Ishikawa (cell line): Measurements from ENCODE around the gene MYEF2.

Source experiments
- CREB1 ChIP-seq: IDR thresholded peaks from 2 replicates; pipeline ENCODE4 v1.6.1; 2012; ENCODE audit warnings: low read depth
- EP300 ChIP-seq: IDR thresholded peaks from 2 replicates; pipeline ENCODE4 v1.6.1; 2012; ENCODE audit warnings: borderline replicate concordance
- MAX ChIP-seq: IDR thresholded peaks from 2 replicates; pipeline ENCODE4 v1.6.1; 2012
- NFIC ChIP-seq: IDR thresholded peaks from 2 replicates; pipeline ENCODE4 v1.6.1; 2012
- RAD21 ChIP-seq: IDR thresholded peaks from 2 replicates; pipeline ENCODE4 v1.6.1; 2012; ENCODE audit warnings: low read depth
- TAF1 ChIP-seq: IDR thresholded peaks from 2 replicates; pipeline ENCODE4 v1.6.1; 2012; ENCODE audit warnings: low read depth, mild to moderate bottlenecking
- TCF12 ChIP-seq: IDR thresholded peaks from 2 replicates; pipeline ENCODE4 v1.6.1; 2012; ENCODE audit warnings: low read depth
- USF1 ChIP-seq: IDR thresholded peaks from 2 replicates; pipeline ENCODE4 v1.6.1; 2012
- YY1 ChIP-seq: IDR thresholded peaks from 2 replicates; pipeline ENCODE4 v1.6.1; 2012; ENCODE audit warnings: low read depth
- TF ChIP-seq, protein P1 (sequence below): IDR thresholded peaks from 2 replicates; pipeline ENCODE4 v1.6.1; 2012; ENCODE audit warnings: low read depth, mild to moderate bottlenecking

- TF ChIP-seq MAX, result no peak
- no peak for TF ChIP-seq TAF1
- TF ChIP-seq CREB1, result no peak
- no peak for TF ChIP-seq TCF12
- TF ChIP-seq, protein P1, sequence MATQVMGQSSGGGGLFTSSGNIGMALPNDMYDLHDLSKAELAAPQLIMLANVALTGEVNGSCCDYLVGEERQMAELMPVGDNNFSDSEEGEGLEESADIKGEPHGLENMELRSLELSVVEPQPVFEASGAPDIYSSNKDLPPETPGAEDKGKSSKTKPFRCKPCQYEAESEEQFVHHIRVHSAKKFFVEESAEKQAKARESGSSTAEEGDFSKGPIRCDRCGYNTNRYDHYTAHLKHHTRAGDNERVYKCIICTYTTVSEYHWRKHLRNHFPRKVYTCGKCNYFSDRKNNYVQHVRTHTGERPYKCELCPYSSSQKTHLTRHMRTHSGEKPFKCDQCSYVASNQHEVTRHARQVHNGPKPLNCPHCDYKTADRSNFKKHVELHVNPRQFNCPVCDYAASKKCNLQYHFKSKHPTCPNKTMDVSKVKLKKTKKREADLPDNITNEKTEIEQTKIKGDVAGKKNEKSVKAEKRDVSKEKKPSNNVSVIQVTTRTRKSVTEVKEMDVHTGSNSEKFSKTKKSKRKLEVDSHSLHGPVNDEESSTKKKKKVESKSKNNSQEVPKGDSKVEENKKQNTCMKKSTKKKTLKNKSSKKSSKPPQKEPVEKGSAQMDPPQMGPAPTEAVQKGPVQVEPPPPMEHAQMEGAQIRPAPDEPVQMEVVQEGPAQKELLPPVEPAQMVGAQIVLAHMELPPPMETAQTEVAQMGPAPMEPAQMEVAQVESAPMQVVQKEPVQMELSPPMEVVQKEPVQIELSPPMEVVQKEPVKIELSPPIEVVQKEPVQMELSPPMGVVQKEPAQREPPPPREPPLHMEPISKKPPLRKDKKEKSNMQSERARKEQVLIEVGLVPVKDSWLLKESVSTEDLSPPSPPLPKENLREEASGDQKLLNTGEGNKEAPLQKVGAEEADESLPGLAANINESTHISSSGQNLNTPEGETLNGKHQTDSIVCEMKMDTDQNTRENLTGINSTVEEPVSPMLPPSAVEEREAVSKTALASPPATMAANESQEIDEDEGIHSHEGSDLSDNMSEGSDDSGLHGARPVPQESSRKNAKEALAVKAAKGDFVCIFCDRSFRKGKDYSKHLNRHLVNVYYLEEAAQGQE, result no peak
- TF ChIP-seq RAD21, result no peak
- TF ChIP-seq YY1, result no peak
- no peak for TF ChIP-seq NFIC
- no peak for TF ChIP-seq USF1
- no peak for TF ChIP-seq EP300
Observed at GRCh38 chr15:48089702-48090101, 88.4 kb downstream of the MYEF2 start.
